ENCODE data around the gene PRR4.

DNA sequence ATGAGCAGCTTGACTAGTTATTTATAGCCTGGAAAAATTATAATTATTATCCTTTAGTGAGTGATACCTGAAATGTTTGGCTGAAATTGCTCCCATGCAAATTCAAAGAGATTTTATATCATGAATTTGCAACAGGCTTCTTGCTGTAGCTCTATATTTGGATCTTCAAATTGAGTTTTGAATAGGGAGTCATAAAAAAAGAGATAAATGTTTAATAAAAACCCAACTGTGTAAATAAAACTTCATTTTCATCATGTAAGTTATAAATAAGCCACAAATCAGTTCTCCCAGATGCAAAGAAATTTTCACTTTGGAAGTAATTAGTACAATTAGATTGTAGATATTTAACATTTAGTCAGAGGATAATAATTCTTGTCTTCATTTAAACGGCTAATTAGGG is 42.1 kb downstream of the PRR4 start, which contains the start of gene TAS2R8:
- TF ChIP-seq CTCF (IDR thresholded peaks at IDR 0.05 in 4 of 5, conservative IDR thresholded peaks at IDR 0.05 in 1 of 5) (no peak), POLR2A (IDR thresholded peaks at IDR 0.05) (no peak)

All from gastrocnemius medialis (tissue), 4 donors.